GM23248 (cell line): ENCODE measurements around the gene CERS2. TPM values are rescaled to one million over a fixed set of nuclear protein-coding genes. Genes with fewer than 3 reads are reported as not detected.

Experiments used
- DNase-seq: peaks from one replicate; pipeline ENCODE4 v3.0.0-alpha.2; 2015
- H2AFZ ChIP-seq: fragments of 200-600 bp; sonication (generic); 2 replicates; pipeline ENCODE4 v1.6.1; 2016; ENCODE audit warnings: antibody characterized with exemption
- H3F3A ChIP-seq: fragments of 200-600 bp; sonication (generic); 2 replicates; pipeline ENCODE4 v1.6.1; 2016; ENCODE audit warnings: mild to moderate bottlenecking, antibody characterized with exemption, mixed run types; ENCODE audit not compliant: insufficient read depth
- H3K27ac ChIP-seq: fragments of 200-600 bp; sonication (generic); 2 replicates; pipeline ENCODE4 v1.5.1; 2016; ENCODE audit warnings: mild to moderate bottlenecking
- H3K27me3 ChIP-seq: fragments of 200-600 bp; sonication (generic); replicated peaks from 2 replicates; pipeline ENCODE4 v1.6.1; 2016; ENCODE audit warnings: mild to moderate bottlenecking; ENCODE audit not compliant: insufficient read depth
- H3K36me3 ChIP-seq: fragments of 200-600 bp; sonication (generic); 2 replicates; pipeline ENCODE4 v1.6.1; 2016; ENCODE audit warnings: low read depth, mild to moderate bottlenecking
- H3K4me1 ChIP-seq: fragments of 200-600 bp; sonication (generic); 2 replicates; pipeline ENCODE4 v1.6.1; 2016; ENCODE audit warnings: mild to moderate bottlenecking; ENCODE audit not compliant: insufficient read depth
- H3K4me2 ChIP-seq: fragments of 200-600 bp; sonication (generic); one replicate; pipeline ENCODE4 v1.6.1; 2016; ENCODE audit warnings: mild to moderate bottlenecking; ENCODE audit not compliant: unreplicated experiment
- H3K4me3 ChIP-seq: fragments of 200-600 bp; sonication (generic); 2 replicates; pipeline ENCODE4 v1.5.1; 2016; ENCODE audit warnings: mild to moderate bottlenecking
- H3K79me2 ChIP-seq: fragments of 200-600 bp; sonication (generic); 2 replicates; pipeline ENCODE4 v1.6.1; 2016; ENCODE audit warnings: mild to moderate bottlenecking; ENCODE audit not compliant: insufficient read depth
- H3K9ac ChIP-seq: fragments of 200-600 bp; sonication (generic); 2 replicates; pipeline ENCODE4 v1.6.1; 2016; ENCODE audit warnings: mild to moderate bottlenecking
- H3K9me2 ChIP-seq: fragments of 200-600 bp; sonication (generic); 2 replicates; pipeline ENCODE4 v1.6.1; 2016; ENCODE audit warnings: mixed run types, mild to moderate bottlenecking, moderate library complexity; ENCODE audit not compliant: insufficient read depth
- H3K9me3 ChIP-seq: fragments of 200-600 bp; sonication (generic); one replicate; pipeline ENCODE4 v1.6.1; 2017; ENCODE audit warnings: low read depth
- H4K20me1 ChIP-seq: fragments of 200-600 bp; sonication (generic); 2 replicates; pipeline ENCODE4 v1.6.0; 2016; ENCODE audit not compliant: insufficient read depth
- EZH2 ChIP-seq: fragments of 200-600 bp; sonication (generic); IDR thresholded peaks from 2 replicates; pipeline ENCODE4 v1.6.1; 2018; ENCODE audit warnings: antibody characterized with exemption, mild to moderate bottlenecking; ENCODE audit not compliant: insufficient read depth, poor library complexity, severe bottlenecking
- EZH2phosphoT487 ChIP-seq: fragments of 200-600 bp; sonication (generic); IDR thresholded peaks from 2 replicates; pipeline ENCODE4 v1.6.1; 2018; ENCODE audit warnings: antibody characterized with exemption, moderate library complexity, mild to moderate bottlenecking, low read depth; ENCODE audit not compliant: insufficient read depth
- WGBS, 2 experiments: methylation state at CpG; one replicate each; pipeline ENCODE4 v1.1.6; 2015 to 2017; ENCODE audit warnings: low lambda C conversion rate in 2 of 2, low coverage in 1 of 2; ENCODE audit errors: missing lambda C conversion rate in 2 of 2; 5-methylcytosine and 5-hydroxymethylcytosine counted together
- in situ Hi-C: fragments of 300-500 bp; cut with MboI; formaldehyde crosslinking; loops from 2 replicates; pipeline ENCODE4 v1.15.0; 2020
- polyA plus RNA-seq: library from polyadenylated mRNA; unstranded; fragments of >200 nt; fragmentation: Nextera tagmentation; extraction: Ambion mirVana; gene quantifications from 2 replicates; pipeline ENCODE4 v1.2.1, GENCODE V29; 2016
- total RNA-seq: library from RNA; depleted of rRNA; stranded (reverse); fragments of >200 nt; shearing (Covaris generic); gene quantifications from 2 replicates; pipeline ENCODE4 v1.2.3, GENCODE V29; 2014

The CERS2 gene
- total and polyA plus RNA-seq, 2 experiments from 2014 or later, result 148 to 202 TPM

DNA sequence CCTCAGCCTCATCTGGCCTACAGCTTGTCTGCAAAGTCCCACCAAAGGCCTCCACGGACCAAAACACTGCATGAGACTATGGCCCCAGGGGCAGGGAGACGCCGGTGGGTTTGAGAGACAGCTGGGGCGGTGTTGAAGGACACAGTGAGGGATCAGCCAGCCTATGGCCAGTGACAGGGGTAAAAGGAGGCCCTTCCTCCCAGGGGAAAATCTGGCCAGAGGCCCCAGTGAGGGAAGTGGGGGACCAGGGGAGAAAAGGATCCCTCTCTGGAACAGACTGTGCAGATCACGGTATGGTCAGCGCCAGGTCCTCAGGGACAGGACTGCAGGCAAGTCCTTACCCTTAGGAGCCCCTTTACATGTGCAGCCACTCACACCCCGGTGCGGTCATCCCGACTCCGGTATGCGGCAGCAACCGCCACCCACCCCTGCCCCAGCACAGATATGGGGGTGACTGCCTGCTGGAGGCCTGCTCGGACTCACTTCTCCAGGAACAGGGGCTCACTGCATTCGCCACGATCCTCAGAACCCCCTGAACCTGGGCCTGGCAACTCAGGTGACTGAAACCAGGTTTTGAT lies 1.3 kb downstream of the CERS2 start:
- Histone ChIP-seq H3F3A (peaks cover 30% of the 10 kb centered on the region), H4K20me1 (no peaks in the 10 kb centered on the region)
- in situ Hi-C loops, result no loop called here

GRCh38 chr1:150972417-150972940 lies 2.2 kb downstream of the CERS2 start:
- Histone ChIP-seq H2AFZ (no peak overlapping the region), H3K9me2 (no peaks in the 10 kb centered on the region), H3K27me3 (no peaks in the 10 kb centered on the region), H3K79me2 (peaks cover 67% of the 10 kb centered on the region), H3K4me2 (peak overlapping the region; percentile 97), H4K20me1 (no peaks in the 10 kb centered on the region), H3K36me3 (peaks cover 5% of the 10 kb centered on the region), H3K27ac (peak overlapping the region; percentile 76), H3K4me3 (peak overlapping the region; percentile 99), H3K9ac (peak overlapping the region; percentile 96), H3K4me1 (peaks cover 38% of the 10 kb centered on the region), H3F3A (peaks cover 26% of the 10 kb centered on the region), H3K9me3 (no peaks in the 10 kb centered on the region)
- DNase-seq, result no peak
- 42 to 45% methylated on average over 4 of the region's 4 CpGs for WGBS, 2 experiments
- in situ Hi-C loops, result no loop called here
- TF ChIP-seq EZH2phosphoT487 (no peak), EZH2 (no peak)

More for the DNA sequence above, 1.3 kb downstream of the CERS2 start:
- Histone ChIP-seq H3K4me3 (peak overlapping the region; percentile 99), H3K79me2 (peaks cover 58% of the 10 kb centered on the region), H3K4me1 (peaks cover 47% of the 10 kb centered on the region), H3K9me3 (no peaks in the 10 kb centered on the region), H3K36me3 (no peaks in the 10 kb centered on the region), H3K27me3 (no peaks in the 10 kb centered on the region), H2AFZ (peak overlapping the region; percentile 60), H3K9ac (peak overlapping the region; percentile 96), H3K27ac (peak overlapping the region; percentile 76), H3K4me2 (peak overlapping the region; percentile 97), H3K9me2 (no peaks in the 10 kb centered on the region)
- TF ChIP-seq EZH2phosphoT487 (no peak), EZH2 (no peak)
- peak; percentile 61 for DNase-seq
- WGBS, 2 experiments, result 1 to 4% methylated on average over 15 of the region's 15 CpGs

GRCh38 chr1:150971583-150972416 lies 2.8 kb downstream of the CERS2 start:
- in situ Hi-C loops, result no loop called here
- WGBS, 2 experiments, result 38 to 44% methylated on average over 6 of the region's 6 CpGs
- Histone ChIP-seq H3K79me2 (peaks cover 71% of the 10 kb centered on the region), H3K4me1 (peaks cover 31% of the 10 kb centered on the region), H3K9me2 (no peaks in the 10 kb centered on the region), H3K4me2 (peak overlapping the region; percentile 97), H3K4me3 (peak overlapping the region; percentile 99), H4K20me1 (no peaks in the 10 kb centered on the region), H3F3A (peaks cover 25% of the 10 kb centered on the region), H3K9ac (peak overlapping the region; percentile 96), H2AFZ (no peak overlapping the region), H3K9me3 (no peaks in the 10 kb centered on the region), H3K27ac (peak overlapping the region; percentile 76), H3K27me3 (no peaks in the 10 kb centered on the region), H3K36me3 (peaks cover 12% of the 10 kb centered on the region)
- DNase-seq, result peak; percentile 54
- TF ChIP-seq EZH2, result no peak
- no peak for TF ChIP-seq EZH2phosphoT487

- Histone ChIP-seq H3K4me3 (peak overlapping the region; percentile 99), H3K79me2 (peaks cover 76% of the 10 kb centered on the region), H3K9ac (peak overlapping the region; percentile 96), H3K9me2 (no peaks in the 10 kb centered on the region), H4K20me1 (no peaks in the 10 kb centered on the region), H3K4me1 (peaks cover 30% of the 10 kb centered on the region), H3K36me3 (peaks cover 20% of the 10 kb centered on the region), H3K9me3 (no peaks in the 10 kb centered on the region), H2AFZ (no peak overlapping the region), H3K27ac (peak overlapping the region; percentile 76), H3K27me3 (no peaks in the 10 kb centered on the region), H3F3A (peaks cover 27% of the 10 kb centered on the region; the same call in 1 of the 2 replicates), H3K4me2 (peak overlapping the region; percentile 97)
- DNase-seq, result peak; percentile 77
- in situ Hi-C loops, result no loop called here
- WGBS, 2 experiments, result 34 to 56% methylated on average over 8 to 11 of the region's 11 CpGs
- no peak for TF ChIP-seq EZH2
Observed at GRCh38 chr1:150970808-150971582, 3.6 kb downstream of the CERS2 start.
